Panc1 (cell line): ENCODE data around the gene C2CD3. TPM values are rescaled to one million over a fixed set of nuclear protein-coding genes. Genes with fewer than 3 reads are reported as not detected.

Source experiments
- ATAC-seq: fragments of 200-7000 bp; cut with Tn5 transposase; 2 replicates; pipeline ENCODE4 v1.9.1; 2020; ENCODE audit warnings: mild to moderate bottlenecking, moderate library complexity
- BruUV-seq: library from RNA; stranded (reverse); fragments of 400-500 nt; replicated peaks from 2 replicates; lab custom pipeline; 2021; lab: Mats Ljungman, UMichigan
- CTCF ChIA-PET: fragments of 300-600 bp; sonication (Branson Sonifier 250); formaldehyde crosslinking; loops from one replicate; lab custom pipeline; 2022; ENCODE audit warnings: antibody characterized with exemption; lab: Charles Lee
- POLR2A ChIA-PET: fragments of 300-600 bp; sonication (Branson Sonifier 250); formaldehyde crosslinking; loops from one replicate; lab custom pipeline; 2022; ENCODE audit warnings: antibody characterized with exemption; lab: Charles Lee
- DNase-seq: peaks from one replicate; pipeline ENCODE4 v3.0.0-alpha.2; 2010; ENCODE audit warnings: low read depth, low spot score
- H3K27ac ChIP-seq: 2 replicates; pipeline ENCODE4 v1.5.1; 2011; ENCODE audit warnings: mild to moderate bottlenecking, low read length, inconsistent platforms
- H3K27me3 ChIP-seq: fragments of 200-500 bp; sonication (Bioruptor generic); 2 replicates; pipeline ENCODE4 v1.6.0; 2014; ENCODE audit warnings: low read length, inconsistent platforms; ENCODE audit not compliant: control insufficient read depth, insufficient read depth
- H3K36me3 ChIP-seq: fragments of 200-500 bp; sonication (Bioruptor generic); 2 replicates; pipeline ENCODE4 v1.5.1; 2014; ENCODE audit warnings: inconsistent platforms, mild to moderate bottlenecking, low read length, moderate library complexity; ENCODE audit not compliant: control insufficient read depth, insufficient read depth
- H3K4me1 ChIP-seq: 2 replicates; pipeline ENCODE4 v1.5.1; 2011; ENCODE audit warnings: inconsistent platforms, mild to moderate bottlenecking, low read length, moderate library complexity; ENCODE audit not compliant: control insufficient read depth, insufficient read depth
- H3K4me3 ChIP-seq, 2 experiments: 2 replicates each; pipeline ENCODE4 v1.5.1; 2011 to 2012; ENCODE audit warnings: low read depth in 2 of 2, low read length in 2 of 2, mild to moderate bottlenecking in 2 of 2, inconsistent platforms in 1 of 2, moderate library complexity in 1 of 2
- H3K9me3 ChIP-seq: fragments of 200-500 bp; sonication (Bioruptor generic); 2 replicates; pipeline ENCODE4 v1.5.1; 2014; ENCODE audit warnings: low read depth, mild to moderate bottlenecking, inconsistent platforms, low read length, moderate library complexity; ENCODE audit not compliant: control insufficient read depth, insufficient read depth
- POLR2AphosphoS5 ChIP-seq: IDR thresholded peaks from 2 replicates; pipeline ENCODE4 v1.6.1; 2012; ENCODE audit warnings: mild to moderate bottlenecking, low read depth, low read length, moderate library complexity
- SIN3A ChIP-seq: IDR thresholded peaks from 2 replicates; pipeline ENCODE4 v1.6.1; 2012; ENCODE audit warnings: low read depth, mild to moderate bottlenecking, low read length, moderate library complexity, borderline replicate concordance; ENCODE audit not compliant: insufficient read depth
- TCF7L2 ChIP-seq: IDR thresholded peaks from 2 replicates; pipeline ENCODE4 v1.6.1; 2011; ENCODE audit warnings: mild to moderate bottlenecking, low read depth, low read length, inconsistent platforms
- in situ Hi-C: cut with HindIII; loops from 2 replicates; pipeline ENCODE4 v1.10.0; 2016; ENCODE audit warnings: low sequenced_read_pairs, low pct_unique_long_range_greater_than_20kb
- intact Hi-C: fragments of 100-400 bp; cut with micrococcal nuclease; formaldehyde crosslinking; loops from one replicate; pipeline ENCODE4 v1.10.0; 2022; ENCODE audit not compliant: unreplicated experiment
- total RNA-seq: library from RNA; stranded (reverse); gene quantifications from one replicate; pipeline ENCODE4 v1.2.1, GENCODE V29; 2021; ENCODE audit not compliant: unreplicated experiment
- TF ChIP-seq, protein P1 (sequence below): fragments of 450-650 bp; IDR thresholded peaks from 2 replicates; pipeline ENCODE4 v1.5.1; 2017; ENCODE audit warnings: mild to moderate bottlenecking
- TF ChIP-seq, protein P2 (sequence below), 2 experiments: IDR thresholded peaks; 2 replicates each; pipeline ENCODE4 v1.6.1; 2011 to 2012; ENCODE audit warnings: low read depth in 2 of 2, control low read depth in 1 of 2, low read length in 1 of 2, mild to moderate bottlenecking in 1 of 2, moderate library complexity in 1 of 2; ENCODE audit not compliant: insufficient read depth in 1 of 2

Gene C2CD3
- total RNA-seq, 1 experiment from 2014 or later = 51.8 TPM

DNA sequence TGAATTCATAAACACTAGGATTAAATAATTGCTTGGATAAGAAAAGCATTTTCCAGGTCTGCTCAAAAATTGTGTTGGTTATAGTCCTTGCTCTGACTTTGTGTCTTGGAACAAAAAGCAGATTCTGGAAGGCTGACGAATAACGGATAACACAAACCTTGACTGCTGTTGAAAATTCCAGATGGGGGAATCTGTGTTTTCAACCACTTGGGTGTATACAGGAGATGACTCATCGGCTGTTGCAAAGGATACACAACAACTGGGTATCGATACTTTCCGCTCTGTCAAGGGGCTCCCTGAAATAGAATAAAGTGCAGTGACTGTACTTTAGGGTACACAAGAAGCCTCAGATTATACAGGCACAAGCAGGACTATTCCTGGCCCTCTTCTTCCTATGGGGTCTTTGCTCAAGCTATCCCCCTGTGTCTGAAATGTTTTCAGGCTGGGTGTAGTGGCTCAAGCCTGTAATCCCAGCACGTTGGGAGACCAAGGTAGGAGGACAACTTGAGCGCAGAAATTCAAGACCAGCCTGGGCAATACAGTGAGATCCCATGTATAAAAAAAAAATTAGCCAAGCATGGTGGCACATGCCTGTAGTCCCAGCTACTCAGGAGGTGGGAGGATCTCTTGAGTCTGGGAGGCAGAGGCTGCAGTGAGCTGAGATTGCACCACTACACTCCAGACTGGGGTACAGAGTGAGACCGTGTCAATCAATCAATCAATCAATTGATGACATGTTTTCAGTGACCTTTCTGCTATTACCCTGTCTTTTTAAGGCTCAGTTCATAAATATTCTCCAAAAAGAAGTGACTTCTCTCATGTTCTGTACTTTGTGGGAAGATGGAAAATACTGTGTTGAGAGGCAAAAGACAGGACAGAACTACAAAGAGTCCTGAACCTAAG lies 113.3 kb downstream of the C2CD3 start:
- H3K36me3 ChIP-seq = no peaks in the 10 kb centered on the region
- H3K4me1 ChIP-seq = 0 out of 2 replicates have a peak, but pooled peaks cover 4% of the 10 kb centered on the region
- in situ Hi-C loops = no loop called here
- TF ChIP-seq, protein P1, sequence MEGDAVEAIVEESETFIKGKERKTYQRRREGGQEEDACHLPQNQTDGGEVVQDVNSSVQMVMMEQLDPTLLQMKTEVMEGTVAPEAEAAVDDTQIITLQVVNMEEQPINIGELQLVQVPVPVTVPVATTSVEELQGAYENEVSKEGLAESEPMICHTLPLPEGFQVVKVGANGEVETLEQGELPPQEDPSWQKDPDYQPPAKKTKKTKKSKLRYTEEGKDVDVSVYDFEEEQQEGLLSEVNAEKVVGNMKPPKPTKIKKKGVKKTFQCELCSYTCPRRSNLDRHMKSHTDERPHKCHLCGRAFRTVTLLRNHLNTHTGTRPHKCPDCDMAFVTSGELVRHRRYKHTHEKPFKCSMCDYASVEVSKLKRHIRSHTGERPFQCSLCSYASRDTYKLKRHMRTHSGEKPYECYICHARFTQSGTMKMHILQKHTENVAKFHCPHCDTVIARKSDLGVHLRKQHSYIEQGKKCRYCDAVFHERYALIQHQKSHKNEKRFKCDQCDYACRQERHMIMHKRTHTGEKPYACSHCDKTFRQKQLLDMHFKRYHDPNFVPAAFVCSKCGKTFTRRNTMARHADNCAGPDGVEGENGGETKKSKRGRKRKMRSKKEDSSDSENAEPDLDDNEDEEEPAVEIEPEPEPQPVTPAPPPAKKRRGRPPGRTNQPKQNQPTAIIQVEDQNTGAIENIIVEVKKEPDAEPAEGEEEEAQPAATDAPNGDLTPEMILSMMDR = no peak
- TF ChIP-seq POLR2AphosphoS5 (no peak), TCF7L2 (no peak), SIN3A (no peak)
- TF ChIP-seq, protein P2, sequence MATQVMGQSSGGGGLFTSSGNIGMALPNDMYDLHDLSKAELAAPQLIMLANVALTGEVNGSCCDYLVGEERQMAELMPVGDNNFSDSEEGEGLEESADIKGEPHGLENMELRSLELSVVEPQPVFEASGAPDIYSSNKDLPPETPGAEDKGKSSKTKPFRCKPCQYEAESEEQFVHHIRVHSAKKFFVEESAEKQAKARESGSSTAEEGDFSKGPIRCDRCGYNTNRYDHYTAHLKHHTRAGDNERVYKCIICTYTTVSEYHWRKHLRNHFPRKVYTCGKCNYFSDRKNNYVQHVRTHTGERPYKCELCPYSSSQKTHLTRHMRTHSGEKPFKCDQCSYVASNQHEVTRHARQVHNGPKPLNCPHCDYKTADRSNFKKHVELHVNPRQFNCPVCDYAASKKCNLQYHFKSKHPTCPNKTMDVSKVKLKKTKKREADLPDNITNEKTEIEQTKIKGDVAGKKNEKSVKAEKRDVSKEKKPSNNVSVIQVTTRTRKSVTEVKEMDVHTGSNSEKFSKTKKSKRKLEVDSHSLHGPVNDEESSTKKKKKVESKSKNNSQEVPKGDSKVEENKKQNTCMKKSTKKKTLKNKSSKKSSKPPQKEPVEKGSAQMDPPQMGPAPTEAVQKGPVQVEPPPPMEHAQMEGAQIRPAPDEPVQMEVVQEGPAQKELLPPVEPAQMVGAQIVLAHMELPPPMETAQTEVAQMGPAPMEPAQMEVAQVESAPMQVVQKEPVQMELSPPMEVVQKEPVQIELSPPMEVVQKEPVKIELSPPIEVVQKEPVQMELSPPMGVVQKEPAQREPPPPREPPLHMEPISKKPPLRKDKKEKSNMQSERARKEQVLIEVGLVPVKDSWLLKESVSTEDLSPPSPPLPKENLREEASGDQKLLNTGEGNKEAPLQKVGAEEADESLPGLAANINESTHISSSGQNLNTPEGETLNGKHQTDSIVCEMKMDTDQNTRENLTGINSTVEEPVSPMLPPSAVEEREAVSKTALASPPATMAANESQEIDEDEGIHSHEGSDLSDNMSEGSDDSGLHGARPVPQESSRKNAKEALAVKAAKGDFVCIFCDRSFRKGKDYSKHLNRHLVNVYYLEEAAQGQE (IDR thresholded peaks at IDR 0.05; ENCODE audit: insufficient read depth in 1 of 2, low read depth in 2 of 2, low read length in 1 of 2) = no peak
- intact Hi-C loops = no loop called here
- CTCF ChIA-PET = no interaction called here
- no peak overlapping the region for H3K27ac ChIP-seq
- DNase-seq (no peak), ATAC-seq (no peak)
- H3K9me3 ChIP-seq = no peaks in the 10 kb centered on the region
- POLR2A ChIA-PET = no interaction called here
- no peak overlapping the region for H3K4me3 ChIP-seq
- no TSS peak for BruUV-seq
- H3K27me3 ChIP-seq = no peaks in the 10 kb centered on the region

DNA sequence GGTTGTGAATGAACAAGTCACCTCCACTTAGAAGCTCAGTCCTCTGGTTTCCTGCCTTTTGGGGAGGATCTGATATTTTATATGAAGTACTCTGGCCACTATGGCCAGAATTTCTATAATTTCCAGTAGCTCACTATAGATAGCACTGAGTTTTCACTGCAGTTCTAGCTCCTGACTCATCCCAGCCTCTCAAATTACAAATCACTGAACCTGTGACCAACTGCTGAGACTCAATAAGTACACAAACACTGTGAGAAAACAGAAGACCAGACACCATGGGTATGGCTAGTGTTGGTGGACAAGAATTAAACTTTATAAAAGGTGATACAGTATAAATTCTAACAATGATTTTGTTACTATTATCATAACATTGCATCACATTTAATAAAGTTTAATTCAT lies 114.9 kb downstream of the C2CD3 start:
- Histone ChIP-seq H3K27ac (no peak overlapping the region), H3K36me3 (no peaks in the 10 kb centered on the region), H3K4me1 (0 out of 2 replicates have a peak, but pooled peaks cover 4% of the 10 kb centered on the region), H3K27me3 (no peaks in the 10 kb centered on the region), H3K9me3 (no peaks in the 10 kb centered on the region), H3K4me3 (no peak overlapping the region)
- TF ChIP-seq TCF7L2 (no peak), POLR2AphosphoS5 (no peak), SIN3A (no peak)
- TF ChIP-seq, protein P2 (IDR thresholded peaks at IDR 0.05; ENCODE audit: insufficient read depth in 1 of 2, low read depth in 2 of 2, low read length in 1 of 2) = no peak
- TF ChIP-seq, protein P1 = no peak
- ATAC-seq (peak; percentile 72), DNase-seq (peak; percentile 52)
- intact Hi-C loops = no loop called here
- POLR2A ChIA-PET = no interaction called here
- CTCF ChIA-PET = no interaction called here
- in situ Hi-C loops = no loop called here
- BruUV-seq = no TSS peak
